Fibroblast of villous mesenchyme (primary cell): ENCODE data around the gene CIAO2B. TPM values are rescaled to one million over a fixed set of nuclear protein-coding genes. Genes with fewer than 3 reads are reported as not detected.

ENCODE experiments used
- DNase-seq: peaks from one replicate; pipeline ENCODE4 v3.0.0-alpha.2; 2010; ENCODE audit warnings: low read depth
- H3K4me3 ChIP-seq: 2 replicates; pipeline ENCODE4 v1.5.1; 2011; ENCODE audit warnings: low read depth, mild to moderate bottlenecking, low read length
- total RNA-seq: library from RNA; depleted of rRNA; stranded (reverse); fragments of >200 nt; gene quantifications from 2 replicates; pipeline ENCODE4 v1.2.3, GENCODE V29; 2012
- TF ChIP-seq, protein P1 (sequence below): IDR thresholded peaks from 2 replicates; pipeline ENCODE4 v1.5.1; 2012; ENCODE audit warnings: low read depth, mild to moderate bottlenecking, low read length; ENCODE audit not compliant: insufficient read depth

Gene CIAO2B
- total RNA-seq, 1 donor: 136 TPM

DNA sequence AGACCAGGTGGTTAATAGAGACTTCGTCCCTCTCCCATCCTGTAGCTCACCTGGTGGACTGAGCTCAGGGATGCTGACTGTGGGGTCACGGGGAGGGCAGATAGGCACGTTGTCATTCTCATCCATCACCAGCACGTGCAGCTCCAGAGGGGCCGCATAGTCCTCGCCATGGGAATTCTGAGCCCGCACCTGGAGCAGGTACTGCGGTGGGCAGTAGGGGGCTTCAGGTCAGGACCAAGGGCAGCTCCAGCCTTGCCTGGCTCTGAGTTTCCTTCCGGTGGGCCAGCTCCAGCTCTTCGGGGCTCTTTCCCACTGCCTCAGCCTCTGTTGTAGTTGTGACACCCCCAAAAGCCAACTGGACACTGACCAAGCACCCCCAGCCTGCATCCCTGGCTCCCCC, 21.1 kb downstream of the CIAO2B start:
- TF ChIP-seq, protein P1, sequence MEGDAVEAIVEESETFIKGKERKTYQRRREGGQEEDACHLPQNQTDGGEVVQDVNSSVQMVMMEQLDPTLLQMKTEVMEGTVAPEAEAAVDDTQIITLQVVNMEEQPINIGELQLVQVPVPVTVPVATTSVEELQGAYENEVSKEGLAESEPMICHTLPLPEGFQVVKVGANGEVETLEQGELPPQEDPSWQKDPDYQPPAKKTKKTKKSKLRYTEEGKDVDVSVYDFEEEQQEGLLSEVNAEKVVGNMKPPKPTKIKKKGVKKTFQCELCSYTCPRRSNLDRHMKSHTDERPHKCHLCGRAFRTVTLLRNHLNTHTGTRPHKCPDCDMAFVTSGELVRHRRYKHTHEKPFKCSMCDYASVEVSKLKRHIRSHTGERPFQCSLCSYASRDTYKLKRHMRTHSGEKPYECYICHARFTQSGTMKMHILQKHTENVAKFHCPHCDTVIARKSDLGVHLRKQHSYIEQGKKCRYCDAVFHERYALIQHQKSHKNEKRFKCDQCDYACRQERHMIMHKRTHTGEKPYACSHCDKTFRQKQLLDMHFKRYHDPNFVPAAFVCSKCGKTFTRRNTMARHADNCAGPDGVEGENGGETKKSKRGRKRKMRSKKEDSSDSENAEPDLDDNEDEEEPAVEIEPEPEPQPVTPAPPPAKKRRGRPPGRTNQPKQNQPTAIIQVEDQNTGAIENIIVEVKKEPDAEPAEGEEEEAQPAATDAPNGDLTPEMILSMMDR: no peak
- DNase-seq: no peak
- H3K4me3 ChIP-seq: no peak overlapping the region

DNA sequence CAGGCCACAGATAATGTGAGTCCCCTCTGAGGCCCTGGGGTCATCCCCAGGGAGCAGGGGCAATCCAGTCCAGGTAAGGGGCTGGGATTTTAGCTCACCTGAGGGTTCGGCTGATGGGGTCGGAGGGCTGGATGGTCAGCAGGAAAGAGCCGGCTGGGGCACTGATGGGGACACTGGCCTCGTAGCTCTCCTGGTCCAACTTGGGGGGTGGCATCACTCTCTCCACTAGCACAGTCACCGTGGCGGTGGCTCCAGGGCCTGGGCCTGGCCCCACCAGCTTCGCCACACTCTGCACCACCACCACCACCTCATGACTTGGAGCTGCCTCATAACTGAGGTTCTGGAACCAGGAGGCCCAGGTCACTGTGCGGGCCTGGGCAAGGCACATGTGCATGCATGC, 22.4 kb downstream of the CIAO2B start:
- H3K4me3 ChIP-seq: no peak overlapping the region
- DNase-seq: no peak
- TF ChIP-seq, protein P1: no peak

DNA sequence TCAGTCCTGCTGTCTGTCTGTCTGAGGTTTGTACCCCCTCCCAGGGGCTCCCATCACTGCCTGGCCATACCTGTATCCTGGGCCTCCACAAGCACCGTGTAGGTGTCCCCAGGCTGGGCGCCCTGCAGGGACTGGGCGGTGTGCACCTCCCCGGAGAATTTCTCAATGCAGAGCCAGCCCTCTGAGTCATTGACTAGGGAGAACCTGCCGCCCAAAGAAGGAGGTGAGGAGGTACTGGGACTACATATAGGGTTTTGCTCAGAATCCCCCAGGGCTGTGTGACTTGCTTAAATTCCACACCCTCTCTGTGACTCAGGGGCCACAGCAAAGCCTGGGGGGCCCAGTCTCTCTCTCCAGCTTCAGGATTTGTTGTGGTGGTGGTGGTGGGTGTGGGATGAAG, 23.1 kb downstream of the CIAO2B start:
- DNase-seq: no peak
- TF ChIP-seq, protein P1: no peak
- H3K4me3 ChIP-seq: no peak overlapping the region

DNA sequence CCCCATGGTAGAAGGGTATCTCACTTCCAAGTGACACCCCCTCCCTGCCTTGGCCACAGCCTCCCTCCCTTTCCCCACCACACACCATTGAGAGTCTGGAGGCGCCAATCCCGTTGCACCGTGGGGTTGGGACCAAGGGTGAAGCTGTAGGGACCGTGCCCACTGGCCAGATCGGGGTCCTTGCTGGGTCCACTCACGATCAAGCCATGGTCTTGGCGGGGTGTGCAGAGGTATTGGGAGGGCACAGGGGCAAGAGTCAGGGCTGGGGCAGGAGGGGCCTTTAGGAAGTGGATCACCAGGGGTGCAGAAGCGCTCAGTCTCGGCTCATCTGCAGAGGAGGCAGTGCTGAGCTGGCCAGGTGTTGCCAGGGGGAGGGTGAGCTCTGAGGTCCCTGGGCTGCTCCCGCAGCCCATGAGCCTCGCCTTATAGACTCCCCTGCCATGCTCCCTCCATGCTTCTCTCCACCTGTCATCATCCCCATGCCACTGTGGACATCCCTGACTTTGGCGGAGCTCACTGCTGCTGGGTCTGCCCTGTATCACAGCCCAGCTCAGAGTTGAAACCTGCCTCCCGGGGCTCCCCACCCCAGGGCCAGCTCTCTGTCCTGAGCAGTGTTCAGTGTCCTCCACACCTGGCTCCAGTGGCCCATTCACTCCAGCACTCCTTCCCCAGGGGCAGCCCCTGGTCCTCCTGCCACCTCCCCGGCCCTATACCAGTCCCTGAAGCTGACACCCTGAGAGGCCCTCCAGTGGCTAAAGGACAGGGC, 23.8 kb downstream of the CIAO2B start:
- no peak overlapping the region for H3K4me3 ChIP-seq
- TF ChIP-seq, protein P1: no peak
- DNase-seq: no peak

DNA sequence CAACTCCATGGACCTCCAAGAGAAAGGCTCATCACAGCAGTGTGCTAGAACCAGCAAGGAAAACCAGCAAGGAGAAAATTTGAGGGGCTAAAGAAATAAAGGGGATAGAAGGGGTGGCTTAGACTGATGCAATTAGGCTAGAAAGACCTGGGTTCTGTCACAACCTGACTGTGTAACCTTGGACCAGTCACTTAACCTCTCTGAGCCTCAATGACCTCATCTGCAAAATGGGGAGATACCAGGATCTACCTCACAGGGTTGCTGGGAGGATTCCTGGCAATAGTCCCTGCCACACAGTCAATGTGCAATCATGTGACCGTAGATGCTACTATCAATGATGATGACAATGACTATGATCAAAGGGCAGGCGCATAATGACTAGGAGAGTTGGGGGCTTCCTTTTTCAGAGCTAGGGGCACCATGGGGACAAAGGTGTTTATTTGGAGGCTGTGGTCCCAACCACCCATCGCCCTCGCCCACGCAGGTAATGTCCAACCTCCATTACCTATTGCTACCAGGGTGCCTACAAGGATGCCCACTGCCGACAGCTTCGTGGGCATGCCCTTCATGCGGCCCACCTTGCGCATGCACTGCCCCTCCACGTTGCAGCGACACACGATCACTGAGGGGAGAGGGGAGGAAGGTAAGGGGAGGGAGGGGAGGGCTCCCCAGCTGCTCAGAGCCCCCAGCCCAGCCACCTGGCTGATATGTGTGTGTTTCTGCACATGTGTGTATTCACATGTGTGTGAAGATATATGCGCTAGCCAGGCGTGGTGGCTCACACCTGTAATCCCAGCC, 25.2 kb downstream of the CIAO2B start:
- no peak overlapping the region for H3K4me3 ChIP-seq
- DNase-seq: no peak
- TF ChIP-seq, protein P1: no peak

DNA sequence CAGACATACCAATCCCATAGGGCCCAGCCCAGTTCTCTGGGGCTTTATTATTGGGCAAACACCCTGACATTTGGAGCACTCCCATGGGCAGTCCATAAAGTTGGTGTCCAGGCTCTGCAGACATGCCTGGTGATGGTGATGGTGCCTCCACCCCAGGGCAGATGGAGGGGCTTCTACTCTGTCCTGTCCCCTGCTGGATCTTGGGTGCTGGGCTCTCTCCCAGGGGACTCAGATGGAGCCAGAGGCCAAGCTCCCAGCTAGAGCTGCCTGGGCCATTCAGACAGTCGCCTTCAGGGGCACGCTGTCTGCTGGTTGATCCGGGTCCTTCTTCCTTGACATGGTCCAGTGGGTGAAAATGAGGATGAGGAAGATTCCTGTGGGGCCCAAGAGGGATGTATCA, 26.1 kb downstream of the CIAO2B start:
- TF ChIP-seq, protein P1: no peak
- no peak for DNase-seq

More for the DNA sequence above, 26.1 kb downstream of the CIAO2B start:
- no peak overlapping the region for H3K4me3 ChIP-seq
